ENCODE data around the gene ELFN2.

The ELFN2 gene

DNA sequence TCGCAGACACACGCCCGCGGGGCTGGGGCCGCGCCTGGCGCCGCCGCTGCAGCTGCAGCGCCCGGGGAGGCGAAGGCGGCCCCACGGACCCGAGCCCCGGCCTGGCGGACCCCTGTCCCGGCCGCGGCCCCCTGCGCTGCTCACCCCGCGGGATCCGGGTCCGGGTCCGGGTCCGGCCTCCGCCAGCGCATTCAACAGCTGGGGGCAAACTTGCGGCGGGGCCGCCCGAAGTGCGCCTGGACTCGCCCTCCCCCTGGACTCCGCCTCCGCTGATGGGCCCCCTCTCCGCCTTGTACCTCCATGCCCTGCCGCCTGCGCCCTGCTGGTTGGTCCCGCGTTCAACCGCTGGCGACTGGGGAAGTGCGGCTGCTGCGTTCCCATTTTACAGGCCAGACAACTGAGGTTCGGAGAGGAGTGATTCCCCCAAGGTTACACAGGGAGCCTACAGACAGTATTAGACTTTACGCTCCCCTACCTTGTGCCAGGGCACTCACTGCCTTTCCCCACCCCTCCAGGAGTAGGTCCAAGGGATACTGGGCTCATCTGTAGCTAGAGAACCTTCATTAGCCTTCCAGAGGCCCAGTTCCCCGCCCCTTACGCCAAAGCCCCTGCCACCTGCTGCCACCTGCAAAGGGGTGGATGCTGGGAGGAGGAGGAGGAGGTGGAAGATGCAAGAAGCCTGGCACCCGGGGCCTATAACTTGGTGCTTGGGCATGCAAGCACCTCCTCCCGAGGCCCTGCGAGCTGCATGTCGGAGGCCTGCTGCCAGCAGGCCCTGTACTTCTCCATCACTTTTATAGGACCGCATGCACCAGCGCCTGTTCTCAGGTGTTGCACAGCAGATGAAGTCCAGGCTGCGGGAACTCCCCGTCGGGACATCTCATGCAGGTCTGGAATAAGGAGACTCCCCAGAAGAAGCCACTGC, 694 bp upstream of the ELFN2 start:
- peaks cover 5 to 10% (median 8%) of the 10 kb centered on the region in 11 experiments; a peak in 20 of 22 replicates for H3K9me3 ChIP-seq (replicated peaks in 1 of 11)
- H3K4me1 ChIP-seq, result peaks cover 11 to 60% (median 51%) of the 10 kb centered on the region in 10 experiments; a peak in 19 of 20 replicates
- H3K9ac ChIP-seq, result peak overlapping the region in 10 of 11 experiments; percentile 7 to 65 (median 54); a peak in 14 of 22 replicates
- no peak overlapping the region for H3K27ac ChIP-seq
- peak overlapping the region; percentile 49 to 71 (median 59) for H3K4me3 ChIP-seq
- H3K4me2 ChIP-seq, result peak overlapping the region; percentile 85 to 99 (median 92)
- H3K36me3 ChIP-seq, result no peaks in the 10 kb centered on the region
- peaks cover 0 to 64% (median 29%) of the 10 kb centered on the region in 11 experiments; a peak in 13 of 22 replicates for H4K20me1 ChIP-seq
- H3K27me3 ChIP-seq, result peaks cover 61 to 75% (median 66%) of the 10 kb centered on the region in 11 experiments
- no peak for TF ChIP-seq Cebpa-rat (IDR thresholded peaks at IDR 0.05)

DNA sequence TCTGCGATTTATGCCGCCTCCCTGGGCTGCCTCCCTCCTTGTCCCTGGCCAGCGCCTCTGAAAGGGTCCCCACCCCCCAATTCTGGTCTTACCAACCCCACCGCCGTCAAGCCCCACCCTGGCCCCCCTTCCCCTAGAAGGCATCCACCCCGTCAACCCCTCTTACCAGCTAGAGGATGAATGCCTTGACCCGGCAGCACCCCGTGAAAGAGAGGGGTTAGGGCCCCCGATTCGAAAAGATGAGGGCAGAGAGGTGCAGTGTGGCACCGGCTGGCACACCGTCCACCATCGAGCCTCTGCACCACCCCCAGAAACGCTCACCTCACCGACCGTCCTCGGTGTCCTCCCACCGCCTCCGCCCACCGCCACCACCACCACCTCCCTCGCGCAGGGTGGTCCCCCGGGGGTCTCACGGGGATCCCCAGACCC, 559 bp downstream of the ELFN2 start:
- peak overlapping the region; percentile 49 to 71 (median 59) for H3K4me3 ChIP-seq
- H3K4me1 ChIP-seq, result peaks cover 11 to 48% (median 41%) of the 10 kb centered on the region in 10 experiments; a peak in 19 of 20 replicates
- peak overlapping the region in 4 of 11 experiments; percentile 7 to 65 (median 56); a peak in 7 of 22 replicates for H3K9ac ChIP-seq
- peak overlapping the region; percentile 85 to 99 (median 92) for H3K4me2 ChIP-seq
- H3K27me3 ChIP-seq, result peaks cover 74 to 83% (median 79%) of the 10 kb centered on the region in 11 experiments
- H3K27ac ChIP-seq, result no peak overlapping the region
- H3K36me3 ChIP-seq, result no peaks in the 10 kb centered on the region
- peaks cover 0 to 68% (median 29%) of the 10 kb centered on the region in 11 experiments; a peak in 13 of 22 replicates for H4K20me1 ChIP-seq
- no peak for TF ChIP-seq Cebpa-rat (IDR thresholded peaks at IDR 0.05)
- no peaks in the 10 kb centered on the region for H3K9me3 ChIP-seq (replicated peaks in 1 of 11)

DNA sequence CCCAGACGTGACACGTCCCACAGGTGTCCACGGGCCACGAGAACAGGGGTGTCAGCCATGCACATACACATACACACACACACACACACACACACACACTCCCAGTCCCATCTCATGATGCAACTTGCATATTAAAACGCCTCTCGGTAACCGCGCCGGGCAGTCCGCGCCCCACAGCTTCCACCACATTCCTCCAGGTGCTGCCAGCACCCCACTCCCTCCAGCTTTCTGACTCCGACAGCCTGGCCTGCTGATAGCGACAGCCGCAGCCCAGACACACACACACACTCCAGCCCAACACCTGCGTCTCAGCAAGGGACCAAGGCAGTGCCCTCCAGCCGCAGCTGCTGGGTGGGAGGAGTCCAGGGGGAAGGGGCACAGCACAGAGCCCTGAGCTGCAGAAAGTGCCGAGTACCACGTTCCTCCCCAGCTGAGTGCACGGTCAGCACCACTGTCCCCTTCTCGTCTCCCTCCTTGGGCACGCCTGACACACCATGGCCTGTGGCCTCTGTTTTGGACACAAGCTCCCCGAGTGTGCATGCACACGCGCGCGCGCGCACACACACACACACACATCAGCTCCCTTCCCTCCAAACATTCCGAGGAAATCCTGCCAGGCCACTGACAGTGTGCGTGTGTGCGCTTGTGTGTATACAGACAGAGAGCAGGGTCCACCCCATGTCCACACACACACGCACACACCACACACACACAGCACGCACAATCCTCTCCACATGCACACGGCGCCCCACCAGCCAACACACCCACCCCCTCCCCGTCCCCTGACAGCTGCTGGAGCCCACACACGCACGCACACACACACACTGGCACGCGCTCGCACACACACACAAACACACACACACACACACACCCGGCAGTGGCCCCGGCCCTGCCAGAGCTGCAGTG, 1.2 kb downstream of the ELFN2 start:
- Histone ChIP-seq H3K36me3 (no peaks in the 10 kb centered on the region), H4K20me1 (peaks cover 0 to 74% (median 29%) of the 10 kb centered on the region in 11 experiments; a peak in 14 of 22 replicates), H3K9ac (no peak overlapping the region), H3K27ac (no peak overlapping the region), H3K4me3 (peak overlapping the region in 2 of 10 experiments; percentile 14 to 15; a peak in 2 of 20 replicates), H3K27me3 (peaks cover 80 to 85% (median 83%) of the 10 kb centered on the region in 11 experiments), H3K4me1 (peaks cover 13 to 46% (median 40%) of the 10 kb centered on the region in 10 experiments; a peak in 19 of 20 replicates), H3K9me3 (replicated peaks in 1 of 11) (no peaks in the 10 kb centered on the region), H3K4me2 (peak overlapping the region in 8 of 11 experiments; percentile 40 to 94 (median 88); a peak in 16 of 22 replicates)
- no peak for TF ChIP-seq Cebpa-rat (IDR thresholded peaks at IDR 0.05)

DNA sequence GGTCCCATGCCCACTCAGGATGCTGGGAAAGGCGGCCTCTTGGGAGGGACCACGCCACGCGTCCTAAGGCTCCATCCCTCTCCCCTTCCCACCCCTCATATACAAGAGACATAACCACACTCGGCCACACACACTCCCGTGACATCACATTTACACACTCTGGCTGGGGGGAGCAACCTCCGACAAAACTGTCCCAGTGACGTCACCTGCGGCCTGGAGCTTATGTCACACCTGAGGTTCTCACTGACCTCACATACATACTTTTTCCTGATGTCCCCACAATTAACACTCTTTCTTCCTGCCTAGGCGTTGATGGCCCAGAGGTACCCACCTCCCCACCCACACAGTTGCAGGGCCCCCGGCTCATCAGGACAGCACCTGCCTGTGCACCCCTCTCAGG, 1.9 kb downstream of the ELFN2 start:
- no peak for TF ChIP-seq Cebpa-rat (IDR thresholded peaks at IDR 0.05)
- H3K27me3 ChIP-seq, result peaks cover 87 to 92% (median 90%) of the 10 kb centered on the region in 11 experiments
- H4K20me1 ChIP-seq, result peaks cover 0 to 81% (median 33%) of the 10 kb centered on the region in 11 experiments; a peak in 14 of 22 replicates
- H3K36me3 ChIP-seq, result no peaks in the 10 kb centered on the region
- H3K4me2 ChIP-seq, result peak overlapping the region in 8 of 11 experiments; percentile 40 to 94 (median 88); a peak in 13 of 22 replicates
- H3K9me3 ChIP-seq (replicated peaks in 1 of 11), result no peaks in the 10 kb centered on the region
- H3K4me1 ChIP-seq, result peaks cover 20 to 53% (median 47%) of the 10 kb centered on the region in 10 experiments
- no peak overlapping the region for H3K27ac ChIP-seq
- no peak overlapping the region for H3K9ac ChIP-seq
- 0 out of 20 replicates have a peak overlapping the region, but pooled peaks of 1 of the 10 experiments have one; percentile 15 for H3K4me3 ChIP-seq

DNA sequence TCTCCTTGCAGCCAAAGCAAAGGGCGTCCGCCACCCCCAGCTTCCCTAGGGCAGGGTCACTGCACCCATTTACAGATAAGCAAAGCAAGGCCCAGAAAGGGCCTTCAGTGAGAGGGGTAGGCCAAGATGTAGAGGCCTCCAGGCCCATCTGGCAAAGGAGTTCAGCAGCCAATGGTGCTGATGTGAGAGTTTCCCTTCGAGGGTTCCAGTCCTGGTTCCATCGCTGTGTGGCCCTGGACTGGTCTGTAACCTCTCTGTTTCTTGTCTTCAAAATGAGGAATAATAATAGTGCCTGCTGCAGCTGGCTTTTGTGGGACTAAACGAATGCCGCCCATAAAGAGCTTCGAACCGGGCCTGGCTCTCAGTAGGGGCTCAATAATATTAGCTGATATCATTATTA, 4.0 kb downstream of the ELFN2 start:
- Histone ChIP-seq H3K4me2 (no peak overlapping the region), H3K9ac (no peak overlapping the region), H3K4me1 (peaks cover 29 to 64% (median 58%) of the 10 kb centered on the region in 10 experiments), H3K4me3 (no peak overlapping the region), H3K9me3 (replicated peaks in 1 of 11) (no peaks in the 10 kb centered on the region), H4K20me1 (peaks cover 0 to 95% (median 42%) of the 10 kb centered on the region in 11 experiments; a peak in 16 of 22 replicates), H3K27me3 (peaks cover 99 to 100% (median 100%) of the 10 kb centered on the region in 11 experiments), H3K27ac (no peak overlapping the region), H3K36me3 (no peaks in the 10 kb centered on the region)
- TF ChIP-seq Cebpa-rat (IDR thresholded peaks at IDR 0.05), result no peak

DNA sequence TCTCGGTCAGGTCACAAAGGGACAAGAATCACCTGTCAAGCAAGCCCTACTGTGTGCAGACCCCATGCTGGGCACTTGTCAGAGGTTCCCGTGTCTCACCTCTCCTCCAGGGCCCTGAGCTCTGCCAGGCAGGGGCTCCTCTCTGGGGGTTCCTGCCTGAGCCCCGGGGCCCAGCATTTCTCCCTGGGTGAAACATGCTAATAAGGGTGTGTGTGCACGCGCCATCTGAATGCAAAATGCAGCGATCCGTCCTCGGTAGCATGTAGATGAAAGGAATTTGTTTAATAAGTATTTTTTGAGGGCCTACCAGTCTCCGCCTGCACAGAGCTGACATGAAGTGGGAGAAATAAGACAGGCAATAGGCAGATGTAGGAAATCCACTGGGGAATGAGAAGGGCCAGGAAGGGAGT, 5.8 kb downstream of the ELFN2 start:
- no peak overlapping the region for H3K4me2 ChIP-seq
- peaks cover 94 to 100% (median 98%) of the 10 kb centered on the region in 11 experiments for H3K27me3 ChIP-seq
- no peak for TF ChIP-seq Cebpa-rat (IDR thresholded peaks at IDR 0.05)
- no peaks in the 10 kb centered on the region for H3K9me3 ChIP-seq (replicated peaks in 1 of 11)
- no peak overlapping the region for H3K4me3 ChIP-seq
- H3K4me1 ChIP-seq, result peaks cover 22 to 62% (median 53%) of the 10 kb centered on the region in 10 experiments
- no peak overlapping the region for H3K9ac ChIP-seq
- H4K20me1 ChIP-seq, result peaks cover 0 to 93% (median 48%) of the 10 kb centered on the region in 11 experiments; a peak in 16 of 22 replicates
- no peaks in the 10 kb centered on the region for H3K36me3 ChIP-seq
- H3K27ac ChIP-seq, result no peak overlapping the region

DNA sequence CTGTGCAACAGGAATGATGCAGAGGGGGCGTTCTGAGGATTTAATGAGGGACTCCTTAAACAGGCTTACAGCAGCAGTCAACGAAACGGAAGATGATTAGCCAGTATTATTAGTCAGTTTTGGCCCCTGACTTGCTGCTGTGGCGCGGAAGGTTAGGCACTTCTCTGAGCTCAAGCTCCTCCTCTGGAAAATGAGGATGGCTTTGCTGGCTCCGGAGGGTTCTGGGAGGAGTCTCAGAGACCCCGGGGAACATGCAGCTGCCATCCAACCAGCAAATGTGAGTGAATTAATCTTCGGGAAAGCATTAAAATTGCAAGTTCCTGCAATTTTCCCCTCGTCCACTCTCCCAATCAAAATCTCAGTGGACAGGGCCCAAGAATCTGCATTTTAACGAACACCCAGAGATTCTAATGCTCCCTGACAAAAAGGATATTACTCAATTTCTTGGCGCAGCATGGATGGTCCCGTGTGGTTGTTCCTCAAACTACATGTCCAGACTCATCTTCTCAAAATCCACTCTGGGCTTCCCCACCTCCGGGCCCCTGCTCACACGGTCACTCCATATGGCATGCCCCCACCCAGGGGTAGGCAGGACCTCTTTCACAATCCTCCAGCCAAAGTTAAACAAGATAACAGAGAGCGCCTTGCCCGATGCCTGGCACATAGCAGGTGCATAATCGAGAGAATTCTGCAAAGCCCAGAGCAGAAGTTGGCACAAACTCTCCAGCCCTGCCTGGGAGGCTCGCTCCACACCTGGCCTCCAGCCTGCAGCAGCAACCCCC, 6.4 kb downstream of the ELFN2 start:
- no peak for TF ChIP-seq Cebpa-rat (IDR thresholded peaks at IDR 0.05)
- peaks cover 0 to 93% (median 47%) of the 10 kb centered on the region in 11 experiments; a peak in 16 of 22 replicates for H4K20me1 ChIP-seq
- no peaks in the 10 kb centered on the region for H3K36me3 ChIP-seq
- H3K9me3 ChIP-seq (replicated peaks in 1 of 11), result no peaks in the 10 kb centered on the region
- H3K9ac ChIP-seq, result no peak overlapping the region
- H3K4me2 ChIP-seq, result peak overlapping the region; percentile 61 to 94 (median 81)
- peaks cover 88 to 100% (median 96%) of the 10 kb centered on the region in 11 experiments for H3K27me3 ChIP-seq
- no peak overlapping the region for H3K27ac ChIP-seq
- peak overlapping the region in 8 of 10 experiments; percentile 39 to 63 (median 51); a peak in 12 of 20 replicates for H3K4me3 ChIP-seq
- peaks cover 27 to 62% (median 53%) of the 10 kb centered on the region in 10 experiments for H3K4me1 ChIP-seq

Data from BLaER1 treated with 17β-estradiol and CSF1 and Interleukin-3, amounts not matched to agents 10 nM and 100 nM (cell line).